Endothelial cell of umbilical vein (primary cell): ENCODE results near the gene MAP3K14. TPM values are rescaled to one million over a fixed set of nuclear protein-coding genes. Genes with fewer than 3 reads are reported as not detected.

ENCODE experiments used
- BruUV-seq: library from RNA; stranded (reverse); fragments of 400-500 nt; replicated peaks from 2 replicates; lab custom pipeline; 2021; lab: Mats Ljungman, UMichigan
- CTCF ChIA-PET: fragments of 300-600, 350-600 bp; sonication (Branson Sonifier 250); formaldehyde crosslinking; loops from one replicate; lab custom pipeline; 2021; ENCODE audit warnings: antibody characterized with exemption, inconsistent platforms; lab: Charles Lee
- POLR2A ChIA-PET: fragments of 300-600, 350-600 bp; sonication (Branson Sonifier 250); formaldehyde crosslinking; loops from one replicate; lab custom pipeline; 2021; ENCODE audit warnings: antibody characterized with exemption, inconsistent platforms; lab: Charles Lee
- DNase-seq: peaks from one replicate; pipeline ENCODE4 v3.0.0-alpha.2; 2011; ENCODE audit warnings: low read depth, low spot score
- FAIRE-seq: peaks from 2 replicates; lab custom pipeline; 2011; peaks lifted over from hg19 to GRCh38; lab: Jason Lieb, UNC
- H2AFZ ChIP-seq: 2 replicates; pipeline ENCODE4 v1.6.0; 2012; ENCODE audit warnings: low read depth, low read length, control low read depth, inconsistent platforms
- H3K27ac ChIP-seq: 2 replicates; pipeline ENCODE4 v1.5.1; 2011; ENCODE audit warnings: low read depth, mild to moderate bottlenecking, control low read depth, low read length, moderate library complexity; ENCODE audit not compliant: insufficient read depth
- H3K27me3 ChIP-seq, 2 experiments: 2 replicates each; pipeline versions ENCODE4 v1.6.0 to v1.6.1; 2011; ENCODE audit warnings: low read length in 2 of 2, mixed read lengths in 1 of 2; ENCODE audit not compliant: control insufficient read depth in 2 of 2, insufficient read depth in 2 of 2
- H3K36me3 ChIP-seq, 2 experiments: 2 replicates in 1 of 2; 3 replicates in 1 of 2; pipeline ENCODE4 v1.5.1; 2011; ENCODE audit warnings: low read length in 2 of 2, mild to moderate bottlenecking in 1 of 2, moderate library complexity in 1 of 2; ENCODE audit not compliant: control insufficient read depth in 2 of 2, insufficient read depth in 2 of 2; ENCODE audit errors: extremely low read depth in 1 of 2
- H3K4me1 ChIP-seq: 3 replicates; pipeline ENCODE4 v1.5.1; 2011; ENCODE audit warnings: mild to moderate bottlenecking, low read length; ENCODE audit not compliant: control insufficient read depth, insufficient read depth; ENCODE audit errors: extremely low read depth
- H3K4me2 ChIP-seq: 2 replicates; pipeline ENCODE4 v1.6.1; 2011; ENCODE audit warnings: low read length, control low read depth, mixed read lengths; ENCODE audit not compliant: insufficient read depth
- H3K4me3 ChIP-seq, 3 experiments: fragments of 200-600 bp in 1 of 3; sonication (generic), shearing (Covaris generic) in 1 of 3; replicated peaks in 1 of 3; 2 replicates each; pipeline ENCODE4 v1.5.1; 2011 to 2016; ENCODE audit warnings: control low read depth in 3 of 3, low read length in 3 of 3, mild to moderate bottlenecking in 2 of 3, inconsistent platforms in 1 of 3, low read depth in 1 of 3, moderate library complexity in 1 of 3; ENCODE audit not compliant: insufficient read depth in 1 of 3
- H3K79me2 ChIP-seq: 2 replicates; pipeline ENCODE4 v1.6.0; 2012; ENCODE audit warnings: low read length, inconsistent platforms; ENCODE audit not compliant: control insufficient read depth, insufficient read depth
- H3K9ac ChIP-seq: replicated peaks from 2 replicates; pipeline ENCODE3; 2011; ENCODE audit warnings: low read length, control low read depth; ENCODE audit not compliant: insufficient read depth; ENCODE audit errors: extremely low read depth
- H3K9me1 ChIP-seq: replicated peaks from 3 replicates; pipeline ENCODE4 v1.6.0; 2011; ENCODE audit warnings: mild to moderate bottlenecking, low read length; ENCODE audit not compliant: control insufficient read depth, insufficient read depth; ENCODE audit errors: extremely low read depth
- H3K9me3 ChIP-seq: replicated peaks from 2 replicates; pipeline ENCODE4 v1.5.1; 2012; ENCODE audit warnings: low read length, inconsistent platforms; ENCODE audit not compliant: control insufficient read depth, insufficient read depth
- H4K20me1 ChIP-seq: replicated peaks from 2 replicates; pipeline ENCODE3; 2011; ENCODE audit warnings: mild to moderate bottlenecking, low read length; ENCODE audit not compliant: control insufficient read depth, insufficient read depth; ENCODE audit errors: extremely low read depth
- EZH2 ChIP-seq: IDR thresholded peaks from 2 replicates; pipeline ENCODE4 v1.6.1; 2012; ENCODE audit warnings: borderline replicate concordance, low read depth, mild to moderate bottlenecking, moderate library complexity, low read length, inconsistent platforms; ENCODE audit not compliant: severe bottlenecking
- FOS ChIP-seq: IDR thresholded peaks from 2 replicates; pipeline ENCODE4 v1.6.1; 2011; ENCODE audit warnings: mild to moderate bottlenecking, low read length, moderate library complexity, borderline replicate concordance; ENCODE audit not compliant: insufficient read depth
- GATA2 ChIP-seq: IDR thresholded peaks from 2 replicates; pipeline ENCODE4 v1.7.0; 2011; ENCODE audit warnings: low read depth, mild to moderate bottlenecking, moderate library complexity, mixed read lengths, low read length; ENCODE audit not compliant: insufficient read length, insufficient read depth
- JUN ChIP-seq: IDR thresholded peaks from 2 replicates; pipeline ENCODE4 v1.6.1; 2011; ENCODE audit warnings: borderline replicate concordance, low read depth; ENCODE audit not compliant: insufficient read length, insufficient read depth
- MYC ChIP-seq: IDR thresholded peaks from one replicate; pipeline ENCODE4 v1.6.1; 2011; ENCODE audit warnings: mild to moderate bottlenecking, low read depth, low read length
- POLR2A ChIP-seq: IDR thresholded peaks from 2 replicates; pipeline ENCODE4 v1.6.1; 2012; ENCODE audit warnings: low read depth, mild to moderate bottlenecking, control low read depth, low read length
- POLR2AphosphoS5 ChIP-seq: IDR thresholded peaks from 2 replicates; pipeline ENCODE4 v1.6.1; 2012; ENCODE audit warnings: low read depth, mild to moderate bottlenecking, control low read depth, low read length, moderate library complexity; ENCODE audit not compliant: insufficient read depth
- dilution Hi-C: fragments of 300-500 bp; cut with MboI; formaldehyde crosslinking; loops from one replicate; pipeline ENCODE4 v1.15.0; 2019; ENCODE audit warnings: low sequenced_read_pairs; ENCODE audit not compliant: extremely low pct_ligation_motif_present
- intact Hi-C: fragments of 100-400 bp; cut with micrococcal nuclease; formaldehyde crosslinking; loops from one replicate; pipeline ENCODE4 v1.10.0; 2022
- polyA plus RNA-seq, 4 experiments: library from polyadenylated mRNA; depleted of rRNA in 3 of 4; stranded (reverse) in 3 of 4; unstranded in 1 of 4; fragments of >200 nt; gene quantifications; 2 replicates each; pipeline versions ENCODE4 v1.2.1 to v1.2.3, GENCODE V29; 2011 to 2012; ENCODE audit warnings: missing spikeins in 1 of 4
- total RNA-seq: library from RNA; stranded (reverse); gene quantifications from 2 replicates; pipeline ENCODE4 v1.2.3, GENCODE V29; 2021
- TF ChIP-seq, protein P1 (sequence below): IDR thresholded peaks from 2 replicates; pipeline ENCODE4 v1.6.1; 2011; ENCODE audit not compliant: insufficient read depth, insufficient read length
- TF ChIP-seq, protein P2 (sequence below), 2 donors: IDR thresholded peaks; 1 replicate in 1 of 2; 2 replicates in 1 of 2; pipeline ENCODE4 v1.5.1; 2011; ENCODE audit warnings: low read length in 2 of 2, mild to moderate bottlenecking in 2 of 2, moderate library complexity in 2 of 2, control low read depth in 1 of 2, inconsistent platforms in 1 of 2, low read depth in 1 of 2; ENCODE audit not compliant: insufficient read depth in 1 of 2; ENCODE audit errors: extremely low read depth in 1 of 2

MAP3K14 gene
- total and polyA plus RNA-seq, 2 donors (not counting 3 experiments of a cell fraction or from before 2014, with no cell fraction given): 5.4 to 9.8 TPM

DNA sequence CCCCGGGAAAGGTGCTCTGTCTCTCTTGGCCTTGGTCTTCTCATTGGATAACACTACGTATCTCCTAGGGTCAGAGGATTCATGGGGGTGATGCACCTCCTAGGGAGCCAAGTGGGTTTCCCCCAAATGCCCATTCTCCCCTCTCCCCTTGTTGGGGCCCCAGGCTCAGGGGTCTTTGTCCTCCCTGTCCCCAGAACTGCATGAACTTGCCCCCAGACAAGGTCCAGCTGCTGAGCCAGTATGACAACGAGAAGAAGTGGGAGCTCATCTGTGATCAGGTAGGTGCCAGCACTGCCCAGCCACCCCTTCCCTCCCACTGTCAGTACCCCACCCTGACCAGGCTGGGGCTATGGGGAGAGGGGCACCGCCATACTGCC lies 86.4 kb downstream of the MAP3K14 start:
- BruUV-seq: no TSS peak
- TF ChIP-seq POLR2AphosphoS5 (no peak), POLR2A (no peak), MYC (no peak), GATA2 (no peak), JUN (no peak), EZH2 (no peak), FOS (no peak)
- TF ChIP-seq, protein P1, sequence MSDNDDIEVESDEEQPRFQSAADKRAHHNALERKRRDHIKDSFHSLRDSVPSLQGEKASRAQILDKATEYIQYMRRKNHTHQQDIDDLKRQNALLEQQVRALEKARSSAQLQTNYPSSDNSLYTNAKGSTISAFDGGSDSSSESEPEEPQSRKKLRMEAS: no peak
- TF ChIP-seq, protein P2, sequence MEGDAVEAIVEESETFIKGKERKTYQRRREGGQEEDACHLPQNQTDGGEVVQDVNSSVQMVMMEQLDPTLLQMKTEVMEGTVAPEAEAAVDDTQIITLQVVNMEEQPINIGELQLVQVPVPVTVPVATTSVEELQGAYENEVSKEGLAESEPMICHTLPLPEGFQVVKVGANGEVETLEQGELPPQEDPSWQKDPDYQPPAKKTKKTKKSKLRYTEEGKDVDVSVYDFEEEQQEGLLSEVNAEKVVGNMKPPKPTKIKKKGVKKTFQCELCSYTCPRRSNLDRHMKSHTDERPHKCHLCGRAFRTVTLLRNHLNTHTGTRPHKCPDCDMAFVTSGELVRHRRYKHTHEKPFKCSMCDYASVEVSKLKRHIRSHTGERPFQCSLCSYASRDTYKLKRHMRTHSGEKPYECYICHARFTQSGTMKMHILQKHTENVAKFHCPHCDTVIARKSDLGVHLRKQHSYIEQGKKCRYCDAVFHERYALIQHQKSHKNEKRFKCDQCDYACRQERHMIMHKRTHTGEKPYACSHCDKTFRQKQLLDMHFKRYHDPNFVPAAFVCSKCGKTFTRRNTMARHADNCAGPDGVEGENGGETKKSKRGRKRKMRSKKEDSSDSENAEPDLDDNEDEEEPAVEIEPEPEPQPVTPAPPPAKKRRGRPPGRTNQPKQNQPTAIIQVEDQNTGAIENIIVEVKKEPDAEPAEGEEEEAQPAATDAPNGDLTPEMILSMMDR (IDR thresholded peaks at IDR 0.05; ENCODE audit: extremely low read depth in 1 of 2, insufficient read depth in 1 of 2, low read depth in 1 of 2, low read length in 2 of 2): no peak
- H3K27me3 ChIP-seq: no peaks in the 10 kb centered on the region
- dilution Hi-C loops: no loop called here
- ChIA-PET CTCF (interaction anchor here (0.6 to 6.6 kb wide), 6 partner anchors 11 to 95 kb away, joined by 3 to 93 read pairs (median 9); partner anchors contain the start of genes ACBD4 and FMNL1), POLR2A (no interaction called here)
- no peak overlapping the region for H3K4me3 ChIP-seq
- no peaks in the 10 kb centered on the region for H4K20me1 ChIP-seq
- no peak overlapping the region for H3K4me2 ChIP-seq
- FAIRE-seq: no peak
- H3K79me2 ChIP-seq: no peaks in the 10 kb centered on the region
- no peaks in the 10 kb centered on the region for H3K9me1 ChIP-seq
- no peak overlapping the region for H3K9ac ChIP-seq
- H3K4me1 ChIP-seq: peaks cover 8% of the 10 kb centered on the region
- intact Hi-C loops: no loop called here
- no peaks in the 10 kb centered on the region for H3K36me3 ChIP-seq
- no peak overlapping the region for H2AFZ ChIP-seq
- no peak overlapping the region for H3K27ac ChIP-seq
- DNase-seq: no peak
- H3K9me3 ChIP-seq: no peaks in the 10 kb centered on the region
